Left ventricle myocardium superior (tissue), 1 donor: ENCODE measurements around the gene MORN4. TPM values are rescaled to one million over a fixed set of nuclear protein-coding genes. Genes with fewer than 3 reads are reported as not detected.
"Not testable (repeated sequence)": the region's sequence is repeated elsewhere in the genome, so short reads cannot be mapped to it uniquely, and the experiment has no call there.

Experiments used
- ATAC-seq: fragments of 200-7000 bp; cut with Tn5 transposase; one replicate; pipeline ENCODE4 v1.9.1; 2020; ENCODE audit warnings: mild to moderate bottlenecking, moderate library complexity
- DNase-seq: peaks from one replicate; pipeline ENCODE4 v3.0.0-alpha.2; 2020
- intact Hi-C: fragments of 100-400 bp; cut with micrococcal nuclease; formaldehyde crosslinking; loops from one replicate; pipeline ENCODE4 v1.11.0; 2022
- total RNA-seq: library from RNA; stranded (reverse); fragmentation: NEBNext Ultra II Directional; extraction: Animal tissue kit (Norgen Biotek cat#: 25700); gene quantifications from one replicate; pipeline ENCODE4 v1.2.1, GENCODE V29; 2021
- donor health status: DM: no; HTN: yes; CAD: no; lungs with severe emphysema.

MORN4 gene
- total RNA-seq, 1 donor from 2014 or later, result 8.7 TPM

DNA sequence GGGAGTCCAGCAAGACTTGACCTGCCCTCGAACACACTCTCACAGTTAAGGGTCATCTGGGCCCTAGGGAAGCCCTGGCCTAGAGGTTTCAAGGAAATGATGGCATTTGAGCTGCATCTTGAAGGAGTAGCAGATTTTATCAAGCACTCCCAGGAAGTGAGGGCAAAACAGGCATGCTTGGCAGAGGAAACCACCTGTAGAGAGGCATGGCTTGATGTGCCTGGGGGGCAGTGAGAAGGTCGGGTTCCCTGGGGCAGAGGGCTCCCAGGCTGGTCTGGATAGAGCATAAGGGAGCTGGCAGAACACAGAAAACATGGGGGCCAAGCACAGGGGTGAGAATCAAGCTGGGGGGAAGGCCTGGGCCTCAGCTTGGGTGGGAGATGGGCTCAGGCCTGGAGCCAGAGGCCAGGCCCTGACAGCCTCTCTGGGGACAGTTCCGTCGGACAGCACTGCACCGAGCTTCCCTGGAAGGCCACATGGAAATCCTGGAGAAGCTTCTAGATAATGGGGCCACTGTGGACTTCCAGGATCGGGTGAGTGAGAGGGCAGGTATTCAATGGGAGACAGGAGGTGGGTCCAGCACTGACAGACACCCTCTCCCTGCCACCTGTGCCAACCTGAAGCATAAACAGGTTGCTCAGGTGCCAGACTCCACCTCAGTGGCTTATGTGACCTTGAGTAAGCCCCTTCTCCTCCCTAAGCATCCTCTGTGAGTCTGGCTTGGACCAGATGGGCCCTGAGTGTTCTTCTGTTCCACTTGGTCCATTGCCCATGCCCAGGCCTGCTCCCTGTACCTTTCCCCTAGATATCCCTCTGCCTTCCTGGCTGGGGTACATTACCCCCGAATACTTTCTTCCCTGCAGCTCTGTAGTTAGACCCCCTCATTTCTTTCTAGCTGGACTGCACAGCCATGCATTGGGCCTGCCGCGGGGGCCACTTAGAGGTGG is 52.6 kb downstream of the MORN4 start:
- DNase-seq (no peak), ATAC-seq (no peak)
- intact Hi-C loops, result no loop called here

GRCh38 chr10:97578171-97578844 is 55.0 kb downstream of the MORN4 start:
- no peak for DNase-seq
- intact Hi-C loops, result no loop called here
- ATAC-seq, result no peak

GRCh38 chr10:97577701-97578100 is 55.6 kb downstream of the MORN4 start:
- no peak for DNase-seq
- intact Hi-C loops, result no loop called here
- no peak for ATAC-seq

- ATAC-seq, result not testable (repeated sequence)
Observed at GRCh38 chr10:97576487-97576886, 56.8 kb downstream of the MORN4 start.

GRCh38 chr10:97575127-97575668 is 58.1 kb downstream of the MORN4 start:
- no peak for DNase-seq
- intact Hi-C loops, result no loop called here
- peak; percentile 2 for ATAC-seq

More at GRCh38 chr10:97576487-97576886, 56.8 kb downstream of the MORN4 start:
- DNase-seq, intact Hi-C loops: not testable (repeated sequence)

GRCh38 chr10:97574374-97575126 is 58.8 kb downstream of the MORN4 start:
- intact Hi-C loops, result no loop called here
- ATAC-seq, result peak; percentile 64
- peak; percentile 75 for DNase-seq

- intact Hi-C loops, result loop anchor here (2.0 kb wide), 1 partner anchor 39 kb away; no protein-coding TSS in a partner anchor
- DNase-seq, result no peak
- no peak for ATAC-seq
Observed at GRCh38 chr10:97573672-97574071, 59.6 kb downstream of the MORN4 start.

GRCh38 chr10:97573021-97573420 is 60.3 kb downstream of the MORN4 start:
- intact Hi-C loops, result loop anchor here (2.0 kb wide), 1 partner anchor 40 kb away; no protein-coding TSS in a partner anchor
- ATAC-seq (peak; percentile 27), DNase-seq (no peak)

- intact Hi-C loops, result loop anchor here (2.0 kb wide), 1 partner anchor 40 kb away; no protein-coding TSS in a partner anchor
- peak; percentile 88 for DNase-seq
- ATAC-seq, result peak; percentile 67
Observed at GRCh38 chr10:97572214-97572989, 60.9 kb downstream of the MORN4 start, which contains the start of gene ANKRD2. TSS of gene ANKRD2 (plus strand) at chr10:97572779. CDS start at chr10:97572789, 10 bp downstream.

- intact Hi-C loops, result loop anchor here (2.0 kb wide), 1 partner anchor 41 kb away; no protein-coding TSS in a partner anchor
- DNase-seq (no peak), ATAC-seq (no peak)
Observed at GRCh38 chr10:97571622-97572021, 61.7 kb downstream of the MORN4 start.

- peak; percentile 20 for ATAC-seq
- intact Hi-C loops, result no loop called here
Observed at GRCh38 chr10:97570789-97571471, 62.4 kb downstream of the MORN4 start.

GRCh38 chr10:97570146-97570788 is 63.0 kb downstream of the MORN4 start:
- intact Hi-C loops, result no loop called here
- DNase-seq (peak; percentile 25), ATAC-seq (no peak)

More at GRCh38 chr10:97570789-97571471, 62.4 kb downstream of the MORN4 start:
- peak; percentile 61 for DNase-seq

- intact Hi-C loops, result no loop called here
- DNase-seq, result no peak
- ATAC-seq, result no peak
Observed at GRCh38 chr10:97567891-97568290, 65.4 kb downstream of the MORN4 start.

DNA sequence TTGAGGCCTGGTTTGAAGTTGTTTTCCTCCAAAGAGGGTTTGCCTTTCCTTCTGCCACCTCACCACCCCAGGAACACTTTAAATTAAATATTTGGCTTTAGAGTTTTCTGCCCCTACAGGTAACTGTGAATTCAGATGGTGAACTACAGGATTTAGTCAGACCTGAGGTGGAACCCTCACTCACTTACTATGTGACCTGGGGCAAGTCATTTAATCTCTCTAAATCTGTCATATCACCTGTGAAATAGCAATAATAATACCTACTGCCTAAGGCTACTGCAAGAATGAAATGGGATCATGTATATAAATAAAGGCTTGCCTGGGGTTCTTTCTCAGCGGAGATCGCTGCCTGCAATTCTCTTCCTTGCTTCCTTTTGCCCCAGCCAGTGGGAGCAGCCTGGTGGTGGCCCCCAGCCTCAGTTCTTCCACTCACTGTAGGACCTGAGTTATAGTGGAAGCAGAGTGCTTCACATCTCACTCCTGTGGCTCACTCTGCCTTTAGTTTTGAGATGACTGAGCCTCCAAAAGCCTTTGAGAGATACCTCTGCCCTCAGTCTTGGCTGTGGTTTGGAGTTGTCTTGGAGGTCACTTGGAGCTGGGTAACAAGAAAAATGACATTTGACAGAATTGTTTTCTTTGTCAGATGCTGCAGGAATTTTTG is 66.8 kb downstream of the MORN4 start:
- intact Hi-C loops, result no loop called here
- DNase-seq (no peak), ATAC-seq (no peak)

GRCh38 chr10:97564776-97565175 is 68.5 kb downstream of the MORN4 start:
- intact Hi-C loops, result no loop called here
- no peak for DNase-seq
- no peak for ATAC-seq
